Skeletal muscle tissue (tissue), 4 donors: ENCODE data around the gene DCP2. TPM values are rescaled to one million over a fixed set of nuclear protein-coding genes. Genes with fewer than 3 reads are reported as not detected.

Experiments
- H3K27ac ChIP-seq: one replicate; pipeline ENCODE4 v1.7.0; 2013; ENCODE audit warnings: mild to moderate bottlenecking, low read depth, low read length, inconsistent platforms
- H3K27me3 ChIP-seq, 3 donors: one replicate each; pipeline ENCODE4 v1.7.0; 2013; ENCODE audit warnings: low read length in 3 of 3; ENCODE audit not compliant: control insufficient read depth in 3 of 3, insufficient read depth in 3 of 3
- H3K36me3 ChIP-seq, 3 donors: one replicate each; pipeline ENCODE4 v1.7.0; 2013; ENCODE audit warnings: low read length in 3 of 3; ENCODE audit not compliant: control insufficient read depth in 3 of 3, insufficient read depth in 3 of 3
- H3K4me1 ChIP-seq, 3 donors: one replicate each; pipeline ENCODE4 v1.7.0; 2013; ENCODE audit warnings: low read length in 3 of 3, mild to moderate bottlenecking in 3 of 3; ENCODE audit not compliant: control insufficient read depth in 3 of 3, insufficient read depth in 3 of 3
- H3K4me3 ChIP-seq, 3 donors: one replicate each; pipeline ENCODE4 v1.7.0; 2013; ENCODE audit warnings: low read length in 3 of 3
- H3K9ac ChIP-seq, 3 donors: one replicate each; pipeline ENCODE4 v1.7.0; 2013; ENCODE audit warnings: low read length in 3 of 3, mild to moderate bottlenecking in 3 of 3, moderate library complexity in 2 of 3, low read depth in 1 of 3
- H3K9me3 ChIP-seq, 3 donors: one replicate each; pipeline ENCODE4 v1.7.0; 2013; ENCODE audit warnings: low read length in 3 of 3; ENCODE audit not compliant: control insufficient read depth in 3 of 3
- total RNA-seq: library from RNA; depleted of rRNA; stranded (reverse); fragments of >200 nt; gene quantifications from one replicate; pipeline ENCODE4 v1.2.3, GENCODE V29; 2014
- donor health status: Osteomylitis.

The DCP2 gene
- total RNA-seq, 1 donor from 2014 or later, result 48.5 TPM

- no peaks in the 10 kb centered on the region for H3K27me3 ChIP-seq
- H3K9me3 ChIP-seq, result no peaks in the 10 kb centered on the region
- H3K36me3 ChIP-seq, result no peaks in the 10 kb centered on the region
- no peak overlapping the region for H3K4me3 ChIP-seq
- H3K27ac ChIP-seq, result no peak overlapping the region
- no peak overlapping the region for H3K9ac ChIP-seq
- H3K4me1 ChIP-seq, result peaks cover 0 to 7% (median 4%) of the 10 kb centered on the region in 3 donors
Measured at GRCh38 chr5:112965733-112966306, 10.8 kb upstream of the DCP2 start.

- Histone ChIP-seq H3K9ac (no peak overlapping the region), H3K4me3 (no peak overlapping the region), H3K4me1 (peaks cover 0 to 3% (median 0%) of the 10 kb centered on the region in 3 donors), H3K9me3 (no peaks in the 10 kb centered on the region), H3K27ac (no peak overlapping the region), H3K27me3 (no peaks in the 10 kb centered on the region), H3K36me3 (no peaks in the 10 kb centered on the region)
Measured at GRCh38 chr5:112967520-112968083, 9.0 kb upstream of the DCP2 start.

- H3K9me3 ChIP-seq, result no peaks in the 10 kb centered on the region
- no peak overlapping the region for H3K27ac ChIP-seq
- H3K4me1 ChIP-seq, result peaks cover 0 to 3% (median 0%) of the 10 kb centered on the region in 3 donors
- H3K9ac ChIP-seq, result no peak overlapping the region
- H3K36me3 ChIP-seq, result no peaks in the 10 kb centered on the region
- no peak overlapping the region for H3K4me3 ChIP-seq
- no peaks in the 10 kb centered on the region for H3K27me3 ChIP-seq
Measured at GRCh38 chr5:112968411-112969106, 8.0 kb upstream of the DCP2 start.

- Histone ChIP-seq H3K4me1 (peaks cover 4 to 7% (median 5%) of the 10 kb centered on the region in 3 donors), H3K36me3 (no peaks in the 10 kb centered on the region), H3K27me3 (no peaks in the 10 kb centered on the region), H3K9ac (no peak overlapping the region), H3K9me3 (no peaks in the 10 kb centered on the region), H3K27ac (no peak overlapping the region), H3K4me3 (no peak overlapping the region)
Measured at GRCh38 chr5:112971276-112971675, 5.3 kb upstream of the DCP2 start.

GRCh38 chr5:112973036-112973435, 3.6 kb upstream of the DCP2 start:
- H3K27ac ChIP-seq, result no peak overlapping the region
- H3K36me3 ChIP-seq, result no peaks in the 10 kb centered on the region
- no peak overlapping the region for H3K4me3 ChIP-seq
- no peaks in the 10 kb centered on the region for H3K27me3 ChIP-seq
- H3K9me3 ChIP-seq, result no peaks in the 10 kb centered on the region
- no peak overlapping the region for H3K9ac ChIP-seq
- peaks cover 5 to 8% (median 8%) of the 10 kb centered on the region in 3 donors for H3K4me1 ChIP-seq

- Histone ChIP-seq H3K9ac (no peak overlapping the region), H3K9me3 (no peaks in the 10 kb centered on the region), H3K4me3 (no peak overlapping the region), H3K4me1 (peaks cover 5 to 12% (median 10%) of the 10 kb centered on the region in 3 donors), H3K36me3 (no peaks in the 10 kb centered on the region), H3K27me3 (no peaks in the 10 kb centered on the region), H3K27ac (no peak overlapping the region)
Measured at GRCh38 chr5:112973904-112974303, 2.7 kb upstream of the DCP2 start.

- no peaks in the 10 kb centered on the region for H3K27me3 ChIP-seq
Measured at GRCh38 chr5:112974901-112975300, 1.7 kb upstream of the DCP2 start.

GRCh38 chr5:112975721-112976431, 722 bp upstream of the DCP2 start:
- peak overlapping the region; percentile 83 to 92 (median 89) for H3K4me3 ChIP-seq
- peaks cover 14 to 17% (median 14%) of the 10 kb centered on the region in 3 donors for H3K4me1 ChIP-seq
- H3K9me3 ChIP-seq, result no peaks in the 10 kb centered on the region
- H3K27me3 ChIP-seq, result no peaks in the 10 kb centered on the region
- peak overlapping the region; percentile 86 to 94 (median 87) for H3K9ac ChIP-seq
- H3K36me3 ChIP-seq, result no peaks in the 10 kb centered on the region
- H3K27ac ChIP-seq, result peak overlapping the region; percentile 69

More at GRCh38 chr5:112974901-112975300, 1.7 kb upstream of the DCP2 start:
- Histone ChIP-seq H3K4me1 (peaks cover 10 to 17% (median 12%) of the 10 kb centered on the region in 3 donors), H3K9me3 (no peaks in the 10 kb centered on the region), H3K36me3 (no peaks in the 10 kb centered on the region), H3K4me3 (no peak overlapping the region), H3K27ac (no peak overlapping the region), H3K9ac (no peak overlapping the region)

GRCh38 chr5:112977440-112977861, 853 bp downstream of the DCP2 start:
- Histone ChIP-seq H3K9me3 (no peaks in the 10 kb centered on the region), H3K4me1 (peaks cover 15 to 22% (median 15%) of the 10 kb centered on the region in 3 donors), H3K27me3 (no peaks in the 10 kb centered on the region), H3K9ac (peak overlapping the region; percentile 86 to 94 (median 87)), H3K27ac (peak overlapping the region; percentile 87), H3K4me3 (peak overlapping the region; percentile 83 to 92 (median 89)), H3K36me3 (no peaks in the 10 kb centered on the region)
